CD4-positive, alpha-beta T cell (primary cell): ENCODE measurements around the gene FAM241A. TPM values are rescaled to one million over a fixed set of nuclear protein-coding genes. Genes with fewer than 3 reads are reported as not detected.

Source experiments
- ATAC-seq: fragments of 200-7000 bp; cut with Tn5 transposase; one replicate; pipeline ENCODE4 v1.10.0; 2022; ENCODE audit warnings: mild to moderate bottlenecking; ENCODE audit not compliant: poor library complexity
- CTCF ChIA-PET: fragments of 350-600 bp; sonication (Branson Sonifier 250); formaldehyde crosslinking; loops from one replicate; lab custom pipeline; 2021; ENCODE audit warnings: antibody characterized with exemption, inconsistent platforms; lab: Charles Lee
- POLR2A ChIA-PET: fragments of 350-600 bp; sonication (Branson Sonifier 250); formaldehyde crosslinking; loops from one replicate; lab custom pipeline; 2021; ENCODE audit warnings: antibody characterized with exemption, inconsistent platforms; lab: Charles Lee
- DNase-seq, 14 experiments: peaks; one replicate each; pipeline ENCODE4 v3.0.0-alpha.2; 2013 to 2020; ENCODE audit warnings: mixed read lengths in 2 of 14
- H3K27ac ChIP-seq, 2 donors: one replicate each; pipeline versions ENCODE4 v1.5.1 to v1.7.0; 2013; ENCODE audit warnings: low read length in 2 of 2, low read depth in 1 of 2, mild to moderate bottlenecking in 1 of 2
- H3K27me3 ChIP-seq, 2 experiments: 1 replicate in 1 of 2; 2 replicates in 1 of 2; pipeline versions ENCODE4 v1.6.1 to v1.7.0; 2013; ENCODE audit warnings: low read length in 2 of 2, control low read depth in 1 of 2, mild to moderate bottlenecking in 1 of 2, moderate library complexity in 1 of 2; ENCODE audit not compliant: insufficient read depth in 2 of 2, control insufficient read depth in 1 of 2
- H3K36me3 ChIP-seq: one replicate; pipeline ENCODE4 v1.6.1; 2013; ENCODE audit warnings: low read length, control low read depth; ENCODE audit not compliant: insufficient read depth
- H3K4me1 ChIP-seq: one replicate; pipeline ENCODE4 v1.6.1; 2013; ENCODE audit warnings: low read length, control low read depth; ENCODE audit not compliant: insufficient read depth
- H3K4me3 ChIP-seq: one replicate; pipeline ENCODE4 v1.5.1; 2013; ENCODE audit warnings: mild to moderate bottlenecking, low read length, moderate library complexity
- H3K9me3 ChIP-seq, 2 experiments: 1 replicate in 1 of 2; 2 replicates in 1 of 2; pipeline versions ENCODE4 v1.6.1 to v1.7.0; 2013; ENCODE audit warnings: low read length in 2 of 2, mild to moderate bottlenecking in 2 of 2, control low read depth in 1 of 2, moderate library complexity in 1 of 2; ENCODE audit not compliant: control insufficient read depth in 1 of 2, insufficient read depth in 1 of 2
- H3K27ac Mint-ChIP-seq: one replicate; pipeline ENCODE4 v1.8.0; 2020; ENCODE audit warnings: mixed read lengths
- H3K27me3 Mint-ChIP-seq: one replicate; pipeline ENCODE4 v1.8.0; 2021; ENCODE audit warnings: mixed read lengths
- H3K36me3 Mint-ChIP-seq: one replicate; pipeline ENCODE4 v1.8.0; 2021; ENCODE audit warnings: low read depth, mixed read lengths
- H3K4me1 Mint-ChIP-seq: one replicate; pipeline ENCODE4 v1.8.0; 2021; ENCODE audit warnings: low read depth, mixed read lengths
- H3K4me3 Mint-ChIP-seq: one replicate; pipeline ENCODE4 v1.8.0; 2020; ENCODE audit warnings: mild to moderate bottlenecking, mixed read lengths
- H3K9me3 Mint-ChIP-seq: one replicate; pipeline ENCODE4 v1.8.0; 2020; ENCODE audit warnings: mixed read lengths
- intact Hi-C, 2 experiments: fragments of 100-400 bp; cut with DNase I in 1 of 2; cut with micrococcal nuclease in 1 of 2; formaldehyde crosslinking; loops; one replicate each; pipeline versions ENCODE4 v1.15.1 to v1.9.0; 2023 to 2025; cut with DNase I, micrococcal nuclease
- total RNA-seq, 174 experiments: library from RNA in 2 of 174; stranded (reverse) in 2 of 174; gene quantifications; one replicate each; pipeline ENCODE4 v1.2.3 and lab custom pipeline; 2021 to 2026
- TF ChIP-seq, protein P1 (sequence below): fragments of 200-600 bp; IDR thresholded peaks from one replicate; pipeline ENCODE4 v1.8.0; 2022; ENCODE audit warnings: antibody characterized with exemption, mild to moderate bottlenecking

Gene FAM241A
- total RNA-seq, 2 experiments from 2014 or later: 0.74 to 1.1 TPM

DNA sequence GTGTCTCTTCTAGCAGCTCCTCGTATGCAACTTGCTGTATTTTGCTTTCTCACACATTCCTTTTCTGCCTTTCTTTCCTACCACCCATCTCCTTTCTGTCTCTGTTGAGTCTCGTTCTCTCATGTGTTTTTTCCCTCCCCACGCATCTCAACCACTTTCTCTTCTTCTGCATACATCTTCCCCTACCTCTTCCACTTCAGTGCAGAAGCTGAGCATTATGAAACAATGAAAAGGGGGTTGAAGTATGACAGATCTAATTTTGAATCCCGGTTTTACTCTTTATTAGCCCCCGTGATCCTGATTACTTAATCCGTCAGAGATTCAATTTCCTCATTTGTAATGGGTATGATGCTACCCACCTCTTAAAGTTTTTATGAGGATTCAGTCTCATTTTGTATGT, 7.3 kb downstream of the FAM241A start:
- H3K9me3 ChIP-seq: no peaks in the 10 kb centered on the region
- H3K27ac Mint-ChIP-seq: no peak overlapping the region
- TF ChIP-seq, protein P1, sequence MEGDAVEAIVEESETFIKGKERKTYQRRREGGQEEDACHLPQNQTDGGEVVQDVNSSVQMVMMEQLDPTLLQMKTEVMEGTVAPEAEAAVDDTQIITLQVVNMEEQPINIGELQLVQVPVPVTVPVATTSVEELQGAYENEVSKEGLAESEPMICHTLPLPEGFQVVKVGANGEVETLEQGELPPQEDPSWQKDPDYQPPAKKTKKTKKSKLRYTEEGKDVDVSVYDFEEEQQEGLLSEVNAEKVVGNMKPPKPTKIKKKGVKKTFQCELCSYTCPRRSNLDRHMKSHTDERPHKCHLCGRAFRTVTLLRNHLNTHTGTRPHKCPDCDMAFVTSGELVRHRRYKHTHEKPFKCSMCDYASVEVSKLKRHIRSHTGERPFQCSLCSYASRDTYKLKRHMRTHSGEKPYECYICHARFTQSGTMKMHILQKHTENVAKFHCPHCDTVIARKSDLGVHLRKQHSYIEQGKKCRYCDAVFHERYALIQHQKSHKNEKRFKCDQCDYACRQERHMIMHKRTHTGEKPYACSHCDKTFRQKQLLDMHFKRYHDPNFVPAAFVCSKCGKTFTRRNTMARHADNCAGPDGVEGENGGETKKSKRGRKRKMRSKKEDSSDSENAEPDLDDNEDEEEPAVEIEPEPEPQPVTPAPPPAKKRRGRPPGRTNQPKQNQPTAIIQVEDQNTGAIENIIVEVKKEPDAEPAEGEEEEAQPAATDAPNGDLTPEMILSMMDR: no peak
- intact Hi-C loops: no loop called here
- ChIA-PET POLR2A (no interaction called here), CTCF (no interaction called here)
- DNase-seq (no peak), ATAC-seq (no peak)
- peaks cover 2% of the 10 kb centered on the region for H3K4me1 ChIP-seq
- no peaks in the 10 kb centered on the region for H3K27me3 Mint-ChIP-seq
- peaks cover 54% of the 10 kb centered on the region for H3K4me1 Mint-ChIP-seq
- H3K4me3 Mint-ChIP-seq: no peak overlapping the region
- no peaks in the 10 kb centered on the region for H3K9me3 Mint-ChIP-seq
- no peak overlapping the region for H3K27ac ChIP-seq
- H3K36me3 ChIP-seq: no peaks in the 10 kb centered on the region
- no peaks in the 10 kb centered on the region for H3K27me3 ChIP-seq
- H3K36me3 Mint-ChIP-seq: no peaks in the 10 kb centered on the region
- H3K4me3 ChIP-seq: no peak overlapping the region

DNA sequence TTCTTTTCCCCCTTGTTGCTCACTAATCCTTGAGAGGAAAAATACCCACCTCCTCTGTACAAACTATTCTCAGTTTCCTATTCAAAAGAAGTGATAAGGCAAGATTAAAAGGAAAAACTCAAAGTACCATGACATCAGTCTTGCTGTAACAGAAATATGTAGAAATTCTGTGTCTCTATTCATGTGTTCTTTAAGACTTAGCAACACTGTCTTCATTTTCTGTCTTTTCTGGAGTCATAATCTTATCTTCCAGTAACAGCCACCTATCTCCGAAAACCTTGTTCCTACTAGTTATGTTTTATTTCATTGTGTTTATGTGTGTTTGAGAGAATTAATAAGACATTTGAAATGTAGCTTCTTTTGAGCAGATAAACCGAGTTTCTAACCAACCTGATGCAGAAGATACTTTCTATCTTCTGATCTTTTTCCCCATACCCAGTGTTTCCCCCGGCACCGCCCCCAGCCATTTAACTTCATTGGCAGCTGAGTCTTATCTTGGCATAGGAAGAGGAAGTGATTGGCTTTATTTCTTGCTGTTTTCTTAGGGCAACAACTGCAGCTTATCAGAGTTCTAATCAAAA, 8.0 kb downstream of the FAM241A start:
- TF ChIP-seq, protein P1: no peak
- no peak overlapping the region for H3K27ac ChIP-seq
- H3K9me3 Mint-ChIP-seq: no peaks in the 10 kb centered on the region
- no peak overlapping the region for H3K4me3 ChIP-seq
- H3K27me3 ChIP-seq: no peaks in the 10 kb centered on the region
- no peaks in the 10 kb centered on the region for H3K36me3 ChIP-seq
- H3K4me1 Mint-ChIP-seq: peaks cover 46% of the 10 kb centered on the region
- H3K9me3 ChIP-seq: no peaks in the 10 kb centered on the region
- H3K27ac Mint-ChIP-seq: no peak overlapping the region
- intact Hi-C loops: no loop called here
- no peaks in the 10 kb centered on the region for H3K36me3 Mint-ChIP-seq
- DNase-seq (peak in 2 of 14 experiments; percentile 15 to 20), ATAC-seq (no peak)
- POLR2A ChIA-PET: no interaction called here
- H3K27me3 Mint-ChIP-seq: no peaks in the 10 kb centered on the region
- H3K4me1 ChIP-seq: peaks cover 2% of the 10 kb centered on the region
- CTCF ChIA-PET: no interaction called here
- H3K4me3 Mint-ChIP-seq: peak overlapping the region; percentile 2

DNA sequence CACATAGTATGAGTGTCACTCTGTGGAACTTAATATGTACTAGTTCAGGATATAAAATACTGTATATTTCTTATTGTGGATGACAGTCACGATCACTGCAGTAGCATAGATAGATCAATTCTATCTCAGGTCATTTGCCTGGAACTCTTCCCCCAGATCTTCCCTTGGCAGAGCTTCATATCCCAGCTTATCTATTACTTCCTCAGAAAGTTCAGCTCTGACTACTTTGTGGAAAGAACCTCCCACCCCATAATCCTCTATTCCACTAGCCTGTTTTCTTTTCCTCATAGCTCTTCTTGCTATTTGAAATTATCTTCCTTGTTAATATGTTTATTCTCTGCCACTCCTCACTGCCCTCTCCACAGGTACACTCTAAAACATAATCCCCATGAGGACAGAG, 10.9 kb downstream of the FAM241A start:
- Histone ChIP-seq H3K9me3 (no peaks in the 10 kb centered on the region), H3K27ac (no peak overlapping the region), H3K27me3 (no peaks in the 10 kb centered on the region), H3K36me3 (no peaks in the 10 kb centered on the region), H3K4me1 (peaks cover 2% of the 10 kb centered on the region), H3K4me3 (no peak overlapping the region)
- intact Hi-C loops: no loop called here
- CTCF ChIA-PET: no interaction called here
- Mint-ChIP-seq H3K27ac (no peak overlapping the region), H3K4me3 (no peak overlapping the region), H3K27me3 (no peaks in the 10 kb centered on the region), H3K9me3 (no peaks in the 10 kb centered on the region), H3K4me1 (peaks cover 37% of the 10 kb centered on the region), H3K36me3 (peaks cover 4% of the 10 kb centered on the region)
- TF ChIP-seq, protein P1: no peak
- ATAC-seq (no peak), DNase-seq (no peak)
- POLR2A ChIA-PET: interaction anchor here (0.6 to 0.7 kb wide), 2 partner anchors 9 to 25 kb away, joined by 4 to 5 read pairs; no protein-coding TSS in a partner anchor
